HG03558 (cell line): ENCODE measurements around the gene CAPN5.

ENCODE experiments used
- ATAC-seq: cut with Tn5 transposase; IDR thresholded peaks from one replicate; pipeline ENCODE4 v1.9.1; 2021; ENCODE audit warnings: moderate number of reproducible peaks; ENCODE audit not compliant: unreplicated experiment; ENCODE audit errors: extremely low read depth

CAPN5 gene

GRCh38 chr11:77127235-77127911 is 60.6 kb downstream of the CAPN5 start:
- no peak for ATAC-seq

- ATAC-seq: no peak
These were observed 61.3 kb downstream of the CAPN5 start, which contains the start of gene MYO7A for GRCh38 chr11:77127920-77128691. Gene MYO7A (plus strand): TSS chr11:77128246. CDS start chr11:77130635, 2,389 bp downstream.

DNA sequence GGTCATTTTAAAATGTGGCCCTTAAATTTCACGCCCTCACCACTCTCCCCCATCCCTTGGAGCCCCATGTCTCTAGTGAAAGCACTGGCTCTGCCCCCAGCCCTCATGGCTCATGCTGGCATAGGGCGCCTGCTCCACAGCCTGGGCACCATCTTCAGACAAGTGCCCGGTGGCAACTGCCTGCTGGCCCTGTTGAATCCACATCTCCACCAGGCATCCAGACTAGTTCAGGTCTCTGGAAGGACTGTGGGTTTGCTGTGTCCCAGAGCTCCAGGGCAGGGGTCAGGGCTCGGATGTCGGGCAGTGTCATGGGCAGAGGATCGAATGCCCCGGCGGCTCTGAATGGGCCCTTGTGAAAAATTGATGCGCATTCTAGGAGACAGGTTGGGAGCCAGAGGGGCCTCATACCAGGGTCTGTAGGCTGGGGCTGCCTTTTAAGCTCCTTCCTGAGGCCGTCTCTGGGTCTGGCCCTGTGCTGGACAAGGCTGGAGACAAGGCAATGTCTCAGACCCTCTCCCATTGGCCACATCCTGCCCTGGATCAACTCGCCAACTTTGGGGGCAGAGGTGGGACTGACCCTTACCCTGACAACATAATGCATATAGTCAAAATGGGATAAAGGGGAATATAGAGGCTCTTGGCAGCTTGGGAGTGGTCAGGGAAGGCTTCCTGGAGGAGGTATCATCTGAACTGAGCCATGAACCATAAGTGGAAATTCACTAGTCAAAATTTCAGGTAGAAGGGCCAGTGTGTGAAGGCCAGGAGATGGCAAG is 62.5 kb downstream of the CAPN5 start:
- no peak for ATAC-seq

GRCh38 chr11:77129842-77130756 is 63.3 kb downstream of the CAPN5 start:
- no peak for ATAC-seq

- no peak for ATAC-seq
These were observed 64.2 kb downstream of the CAPN5 start for GRCh38 chr11:77130763-77131513.

- ATAC-seq: no peak
These were observed 64.8 kb downstream of the CAPN5 start for GRCh38 chr11:77131560-77131959.

DNA sequence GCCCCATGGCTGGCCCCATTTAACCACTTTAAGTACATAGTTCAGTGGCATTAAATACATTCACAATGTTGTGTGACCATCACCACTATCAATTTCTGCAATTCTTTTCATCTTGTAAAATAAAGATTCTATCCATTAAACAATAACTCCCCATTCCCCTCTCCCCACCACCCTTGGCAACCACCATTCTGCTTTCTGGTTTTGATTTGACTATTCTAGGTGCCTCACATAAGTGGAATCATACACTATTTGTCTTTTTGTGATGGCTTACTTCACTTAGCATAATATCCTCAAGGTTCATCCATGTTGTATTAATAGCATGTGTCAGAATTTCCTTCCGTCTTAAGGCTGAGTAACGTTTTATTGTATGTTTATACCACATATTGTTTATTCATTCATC is 68.3 kb downstream of the CAPN5 start:
- no peak for ATAC-seq

DNA sequence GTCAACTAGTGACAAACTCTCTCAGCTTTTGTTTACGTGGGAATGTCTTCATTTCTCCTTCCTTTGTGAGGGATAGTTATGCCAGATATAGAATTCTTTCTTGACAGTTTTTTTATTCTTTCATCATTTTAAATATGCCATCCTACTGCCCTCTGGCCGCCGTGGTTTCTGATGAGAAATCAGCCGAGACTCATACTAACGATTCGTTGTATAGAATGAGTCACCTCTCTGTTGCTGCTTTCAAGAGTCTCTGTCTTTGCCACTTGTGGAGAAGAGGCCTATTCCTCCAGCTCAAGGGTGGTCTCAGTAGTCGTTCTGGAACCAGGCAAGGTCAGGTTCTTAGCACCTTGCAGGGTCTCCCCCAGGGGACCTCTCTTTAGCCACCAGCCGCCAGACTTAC is 69.3 kb downstream of the CAPN5 start:
- no peak for ATAC-seq

GRCh38 chr11:77136784-77137420 is 70.1 kb downstream of the CAPN5 start:
- ATAC-seq: no peak

- no peak for ATAC-seq
These were observed 70.7 kb downstream of the CAPN5 start for GRCh38 chr11:77137421-77137820.

DNA sequence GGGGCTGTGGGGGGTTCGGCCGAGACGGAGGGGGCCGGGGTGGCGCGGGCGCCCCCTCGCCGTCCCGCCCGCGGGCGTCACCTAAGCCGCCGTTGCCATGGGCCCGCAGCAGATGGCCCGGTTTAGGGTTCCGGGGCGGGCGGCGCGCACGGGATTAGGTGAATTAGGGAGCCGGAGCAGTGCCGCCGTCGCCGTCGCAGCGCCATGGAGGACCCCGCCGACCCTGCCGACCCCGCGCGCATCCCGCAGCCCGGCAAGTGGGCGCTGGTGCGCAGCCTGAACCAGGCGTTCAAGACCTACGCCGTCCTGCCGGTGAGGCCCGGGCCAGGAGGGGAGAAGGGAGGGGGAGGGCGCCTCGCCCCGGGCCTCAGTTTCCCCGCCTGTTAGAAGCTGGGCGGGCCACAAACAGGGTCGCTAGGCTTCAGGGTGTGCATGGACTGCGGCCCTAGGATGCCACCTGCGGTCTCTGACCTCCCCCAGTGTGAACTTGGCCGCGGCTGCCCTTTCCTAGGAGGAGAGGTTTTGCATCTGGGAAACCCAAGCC is 71.4 kb downstream of the CAPN5 start:
- ATAC-seq: no peak

DNA sequence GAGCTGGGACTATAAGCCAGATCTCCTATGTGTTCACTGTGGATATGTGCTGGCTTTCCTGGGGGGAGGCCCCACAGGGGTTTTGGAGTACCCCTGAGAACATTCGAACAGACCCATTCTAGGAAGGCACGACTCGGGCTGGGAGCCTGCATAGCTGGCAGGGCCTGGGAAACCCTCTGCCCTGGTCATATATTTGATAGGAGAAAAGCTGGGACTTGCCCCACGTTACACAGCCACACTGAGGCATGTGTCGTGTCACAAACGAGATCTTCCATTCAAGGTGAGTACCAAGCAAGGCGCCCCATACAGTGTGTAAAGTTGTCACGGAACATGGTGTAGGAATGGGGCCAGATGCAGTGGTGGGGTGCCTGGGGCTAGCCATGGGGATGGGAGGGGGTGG is 72.4 kb downstream of the CAPN5 start:
- no peak for ATAC-seq

GRCh38 chr11:77140231-77140851 is 73.6 kb downstream of the CAPN5 start:
- ATAC-seq: no peak

- no peak for ATAC-seq
These were observed 74.3 kb downstream of the CAPN5 start for GRCh38 chr11:77141034-77141433.

DNA sequence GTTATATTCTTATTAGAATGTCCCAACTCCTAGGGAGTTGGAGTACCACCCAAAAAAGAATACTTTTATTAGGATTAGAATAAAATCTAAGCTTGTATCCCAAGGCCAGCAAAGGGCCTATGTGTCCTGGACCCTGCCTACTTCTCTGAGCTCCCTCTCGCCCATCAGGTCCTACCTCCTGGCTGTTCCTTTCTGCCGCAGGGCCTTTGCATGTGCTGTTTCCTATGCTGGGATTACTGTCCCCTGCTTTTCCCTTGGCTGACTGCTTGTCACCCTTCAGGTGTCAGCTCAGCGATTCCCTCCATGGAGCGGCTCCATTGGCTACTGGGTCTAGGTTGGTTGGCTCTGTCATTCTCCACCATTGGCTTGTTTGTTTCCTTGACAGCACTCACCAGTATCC is 74.7 kb downstream of the CAPN5 start:
- no peak for ATAC-seq

- ATAC-seq: no peak
These were observed 75.6 kb downstream of the CAPN5 start for GRCh38 chr11:77142091-77142975.

- no peak for ATAC-seq
These were observed 76.7 kb downstream of the CAPN5 start for GRCh38 chr11:77143405-77144020.
